Measurements from ENCODE around the gene WFS1. TPM values are rescaled to one million over a fixed set of nuclear protein-coding genes. Genes with fewer than 3 reads are reported as not detected.

The WFS1 gene
- total RNA-seq, 4 donors from 2014 or later, result 36.6 to 41.8 (median 40.0) TPM

DNA sequence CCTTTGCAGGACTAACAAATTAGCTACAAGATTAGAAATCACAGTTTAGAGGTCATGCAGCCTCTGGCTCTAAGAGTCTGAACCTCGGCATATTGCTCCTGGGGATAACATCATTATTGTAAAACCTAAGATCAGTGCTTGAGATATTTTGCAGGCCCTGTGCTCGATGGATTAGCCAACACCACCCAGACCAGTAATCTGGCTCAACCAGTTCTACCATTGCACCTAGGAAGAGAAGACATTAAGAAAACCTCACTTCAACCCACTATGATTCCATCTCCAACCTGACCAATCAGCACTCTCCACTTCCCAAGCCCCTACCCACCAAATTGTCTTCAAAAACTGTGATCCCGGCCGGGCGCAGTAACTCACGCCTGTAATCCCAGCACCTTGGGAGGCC lies 43.6 kb downstream of the WFS1 start:
- TF ChIP-seq, protein P1, sequence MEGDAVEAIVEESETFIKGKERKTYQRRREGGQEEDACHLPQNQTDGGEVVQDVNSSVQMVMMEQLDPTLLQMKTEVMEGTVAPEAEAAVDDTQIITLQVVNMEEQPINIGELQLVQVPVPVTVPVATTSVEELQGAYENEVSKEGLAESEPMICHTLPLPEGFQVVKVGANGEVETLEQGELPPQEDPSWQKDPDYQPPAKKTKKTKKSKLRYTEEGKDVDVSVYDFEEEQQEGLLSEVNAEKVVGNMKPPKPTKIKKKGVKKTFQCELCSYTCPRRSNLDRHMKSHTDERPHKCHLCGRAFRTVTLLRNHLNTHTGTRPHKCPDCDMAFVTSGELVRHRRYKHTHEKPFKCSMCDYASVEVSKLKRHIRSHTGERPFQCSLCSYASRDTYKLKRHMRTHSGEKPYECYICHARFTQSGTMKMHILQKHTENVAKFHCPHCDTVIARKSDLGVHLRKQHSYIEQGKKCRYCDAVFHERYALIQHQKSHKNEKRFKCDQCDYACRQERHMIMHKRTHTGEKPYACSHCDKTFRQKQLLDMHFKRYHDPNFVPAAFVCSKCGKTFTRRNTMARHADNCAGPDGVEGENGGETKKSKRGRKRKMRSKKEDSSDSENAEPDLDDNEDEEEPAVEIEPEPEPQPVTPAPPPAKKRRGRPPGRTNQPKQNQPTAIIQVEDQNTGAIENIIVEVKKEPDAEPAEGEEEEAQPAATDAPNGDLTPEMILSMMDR (IDR thresholded peaks at IDR 0.05; ENCODE audit: low read depth), result no peak

- TF ChIP-seq, protein P1 (IDR thresholded peaks at IDR 0.05; ENCODE audit: low read depth), result no peak
Measured at GRCh38 chr4:6316461-6317003, 46.9 kb downstream of the WFS1 start.

DNA sequence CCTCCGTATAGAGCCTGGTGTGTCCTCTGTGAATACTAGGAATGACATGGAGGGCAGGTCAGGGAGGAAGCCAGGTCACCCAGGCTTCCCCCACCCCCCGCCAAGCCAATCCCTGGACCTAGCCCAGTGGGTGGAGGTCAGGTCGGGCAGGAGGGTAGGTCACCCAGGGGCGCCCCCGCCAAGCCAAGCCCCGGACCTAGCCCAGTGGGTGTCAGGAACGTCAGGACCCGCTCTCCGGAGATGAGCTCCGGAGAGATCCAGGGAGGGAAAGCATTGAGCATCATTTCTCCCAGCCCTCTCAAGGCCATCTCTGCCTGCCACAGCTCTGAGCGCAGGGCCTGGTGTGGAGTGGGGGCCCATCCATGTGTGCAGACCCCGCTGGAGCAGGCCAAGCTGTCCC lies 48.6 kb downstream of the WFS1 start:
- TF ChIP-seq, protein P1 (IDR thresholded peaks at IDR 0.05; ENCODE audit: low read depth), result no peak

DNA sequence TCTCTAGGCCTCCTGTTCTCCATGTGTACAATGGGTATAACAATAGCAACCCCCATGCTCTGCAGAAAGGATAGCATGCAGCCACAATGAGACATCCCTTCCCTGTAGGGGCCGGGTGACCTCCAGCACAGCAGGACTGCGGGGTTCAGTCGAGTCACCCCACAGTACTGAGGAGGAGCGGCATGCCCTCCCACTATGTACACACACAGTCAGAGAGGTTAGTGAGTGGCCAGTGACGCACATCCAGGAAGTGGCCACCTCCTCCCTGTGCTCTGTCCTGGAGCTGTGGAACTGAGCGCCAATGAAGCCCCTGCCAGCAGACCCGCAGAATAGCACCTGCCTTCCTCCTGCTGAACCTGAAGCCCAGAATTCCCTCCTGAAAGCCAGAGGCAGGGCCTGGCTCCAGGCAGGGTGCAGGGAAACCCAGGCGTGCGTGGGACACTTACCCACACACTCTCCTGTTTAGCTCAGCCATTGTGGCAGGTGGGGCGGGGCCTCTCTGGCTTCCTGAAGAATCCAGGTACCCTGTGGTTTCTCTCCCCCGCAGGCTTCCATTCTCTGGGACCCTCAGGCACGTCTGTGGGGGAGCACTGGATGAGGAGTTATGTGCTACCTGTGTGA lies 50.0 kb downstream of the WFS1 start:
- TF ChIP-seq, protein P1 (IDR thresholded peaks at IDR 0.05; ENCODE audit: low read depth), result no peak

GRCh38 chr4:6320663-6321062 lies 51.0 kb downstream of the WFS1 start:
- TF ChIP-seq, protein P1 (IDR thresholded peaks at IDR 0.05; ENCODE audit: low read depth), result no peak

DNA sequence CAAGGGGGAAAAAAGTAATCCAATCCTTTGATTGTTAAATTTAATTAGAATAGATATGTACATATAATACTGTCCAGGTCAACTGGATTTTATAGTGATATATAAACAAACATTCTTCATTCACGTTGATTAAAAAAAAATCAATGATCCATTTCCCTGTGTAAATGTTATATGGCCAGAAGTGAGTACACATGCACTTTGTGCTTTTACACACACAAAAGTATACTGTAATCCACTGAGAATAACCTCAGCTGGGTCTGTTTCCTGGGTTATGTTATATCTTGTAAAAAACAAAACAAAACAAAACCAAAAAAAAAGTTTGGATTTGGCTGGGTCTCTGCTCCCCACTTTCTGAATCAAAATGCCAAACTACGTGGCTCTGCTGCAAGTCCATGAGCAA lies 51.7 kb downstream of the WFS1 start:
- TF ChIP-seq, protein P1 (IDR thresholded peaks at IDR 0.05; ENCODE audit: low read depth), result no peak

DNA sequence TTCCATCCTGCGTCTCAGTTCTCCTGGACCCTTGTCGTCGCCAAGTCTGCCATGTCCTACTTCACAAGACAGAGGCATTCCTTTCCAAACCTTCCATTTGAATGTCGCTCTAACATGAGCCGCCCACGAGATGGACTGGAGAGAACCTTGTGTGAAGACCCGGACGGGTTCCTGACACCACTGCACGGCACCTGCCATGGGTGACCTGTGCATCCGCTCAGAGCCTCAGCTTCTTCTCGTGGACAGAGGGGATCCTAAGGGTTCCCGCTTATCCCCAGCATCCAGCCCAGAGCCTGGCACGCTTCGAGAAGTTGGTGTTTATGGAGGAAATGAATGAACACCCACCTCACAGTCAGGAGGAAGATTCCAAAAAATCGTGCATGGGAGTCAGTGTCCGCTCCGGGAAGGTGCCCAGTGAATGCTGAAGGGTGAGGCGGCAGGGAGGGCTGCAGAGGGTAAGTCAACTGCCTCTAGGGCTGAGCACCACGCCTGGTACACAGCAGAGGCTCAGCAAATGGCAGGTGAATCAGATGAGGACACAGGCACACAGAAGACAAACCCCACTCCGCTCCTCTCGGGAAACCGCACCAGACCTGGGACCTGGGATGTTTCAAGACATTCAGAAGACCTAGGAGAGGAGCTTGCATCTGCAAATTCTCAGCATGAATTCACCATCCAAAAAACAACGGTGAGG lies 52.6 kb downstream of the WFS1 start:
- TF ChIP-seq, protein P1 (IDR thresholded peaks at IDR 0.05; ENCODE audit: low read depth), result no peak
